GM12891 (cell line): ENCODE measurements around the gene CNTN4.

Source experiments
- DNase-seq: peaks from one replicate; pipeline ENCODE4 v3.0.0; 2011; ENCODE audit warnings: low spot score; ENCODE audit not compliant: insufficient read length
- FAIRE-seq: peaks from 2 replicates; lab custom pipeline; 2011; peaks lifted over from hg19 to GRCh38; lab: Jason Lieb, UNC
- PAX5 ChIP-seq: IDR thresholded peaks from 2 replicates; pipeline ENCODE4 v1.6.1; 2011; ENCODE audit warnings: low read length, moderate library complexity, mild to moderate bottlenecking; ENCODE audit not compliant: insufficient read depth, severe bottlenecking
- POLR2A ChIP-seq: IDR thresholded peaks from 2 replicates; pipeline ENCODE4 v1.6.1; 2011; ENCODE audit warnings: low read depth, low read length, control low read depth
- POLR2AphosphoS5 ChIP-seq: IDR thresholded peaks from 2 replicates; pipeline ENCODE4 v1.6.1; 2011; ENCODE audit warnings: low read depth, low read length, control low read depth
- POU2F2 ChIP-seq: IDR thresholded peaks from 2 replicates; pipeline ENCODE4 v1.6.1; 2011; ENCODE audit warnings: low read depth, mild to moderate bottlenecking, control low read depth, low read length, moderate library complexity
- SPI1 ChIP-seq: IDR thresholded peaks from 2 replicates; pipeline ENCODE4 v1.6.1; 2011; ENCODE audit warnings: low read depth, low read length, control low read depth
- TAF1 ChIP-seq: IDR thresholded peaks from 2 replicates; pipeline ENCODE4 v1.6.1; 2011; ENCODE audit warnings: low read depth, low read length, control low read depth

The CNTN4 gene

GRCh38 chr3:2096216-2096615 lies 2.5 kb upstream of the CNTN4 start:
- TF ChIP-seq POLR2AphosphoS5 (no peak), POU2F2 (no peak), PAX5 (no peak)
- FAIRE-seq (no peak), DNase-seq (no peak)

- no peak for FAIRE-seq
- DNase-seq: no peak
- TF ChIP-seq SPI1 (no peak), POLR2A (no peak)
Observed at GRCh38 chr3:2097641-2098191, 950 bp upstream of the CNTN4 start.

GRCh38 chr3:2099028-2099671 lies 484 bp downstream of the CNTN4 start:
- FAIRE-seq (no peak), DNase-seq (peak; percentile 6)
- no peak for TF ChIP-seq POU2F2
- TF ChIP-seq SPI1: no peak
- no peak for TF ChIP-seq POLR2A
- no peak for TF ChIP-seq PAX5
- TF ChIP-seq TAF1: no peak
- no peak for TF ChIP-seq POLR2AphosphoS5

- FAIRE-seq (no peak), DNase-seq (no peak)
- TF ChIP-seq POU2F2 (no peak), TAF1 (no peak)
Observed at GRCh38 chr3:2099779-2100191, 1.1 kb downstream of the CNTN4 start.

GRCh38 chr3:2106438-2106837 lies 7.8 kb downstream of the CNTN4 start:
- no peak for TF ChIP-seq TAF1
- no peak for TF ChIP-seq SPI1
- TF ChIP-seq POU2F2: no peak
- no peak for TF ChIP-seq POLR2AphosphoS5
- FAIRE-seq: no peak
- no peak for DNase-seq

DNA sequence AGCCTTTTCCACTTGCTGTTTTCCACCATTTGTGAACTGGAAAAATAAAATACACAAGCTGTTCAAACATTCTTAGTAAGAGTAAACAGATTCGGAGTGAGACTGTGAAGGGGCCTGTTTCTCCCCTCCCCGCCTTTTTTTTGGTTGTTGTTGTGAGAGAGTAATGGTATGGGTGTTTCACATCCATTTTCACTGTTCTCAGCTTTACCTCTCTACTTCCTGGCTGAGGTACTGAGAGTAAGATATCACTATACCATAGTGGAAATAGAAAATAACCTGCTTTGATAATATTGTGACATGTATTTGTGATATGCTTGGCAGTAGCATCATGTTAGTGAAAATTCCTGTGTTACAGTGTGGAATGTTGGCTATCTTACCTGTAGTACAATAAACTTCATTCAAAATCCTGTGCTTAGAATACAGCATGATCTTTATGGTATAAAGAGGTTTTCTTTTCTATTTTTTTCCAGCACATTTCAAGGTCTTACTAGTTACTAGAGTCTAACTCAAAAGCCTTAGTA lies 12.0 kb downstream of the CNTN4 start:
- DNase-seq (no peak), FAIRE-seq (no peak)
- no peak for TF ChIP-seq SPI1
- no peak for TF ChIP-seq PAX5
- TF ChIP-seq POLR2A: no peak
- TF ChIP-seq POLR2AphosphoS5: no peak
- no peak for TF ChIP-seq POU2F2

DNA sequence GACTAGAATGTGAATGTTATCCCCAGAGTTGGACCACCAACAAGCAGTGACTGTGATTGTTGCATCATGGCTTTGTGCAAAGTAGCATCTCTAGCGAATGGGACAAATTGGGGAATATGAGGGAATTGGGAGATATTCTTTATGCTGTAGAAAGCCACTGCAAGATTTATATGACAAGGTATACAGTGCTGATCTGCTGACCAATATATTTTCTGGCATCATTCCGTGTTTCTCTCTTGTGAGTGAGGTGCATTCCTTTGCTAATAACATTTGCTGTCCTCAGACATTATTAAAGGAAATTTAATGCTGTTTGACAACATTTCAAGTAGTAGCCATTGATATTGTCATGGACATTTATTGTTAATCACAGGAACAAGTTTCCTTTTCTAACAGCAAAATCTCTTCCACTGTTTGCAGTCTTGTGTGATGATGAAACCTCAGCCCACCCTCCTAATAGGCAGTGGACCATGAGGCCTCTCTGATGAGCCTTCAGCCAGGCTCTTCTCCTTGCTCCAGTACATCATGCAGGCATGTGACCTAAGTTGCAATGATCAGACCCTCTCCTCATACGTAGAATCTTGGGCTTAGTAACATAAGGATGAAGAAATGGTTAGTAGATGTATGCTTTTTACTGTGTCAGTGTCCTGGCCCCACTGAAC lies 16.1 kb downstream of the CNTN4 start:
- DNase-seq (no peak), FAIRE-seq (no peak)
- no peak for TF ChIP-seq PAX5
- TF ChIP-seq POLR2AphosphoS5: no peak
- no peak for TF ChIP-seq POU2F2
- TF ChIP-seq TAF1: no peak

- no peak for FAIRE-seq
- TF ChIP-seq POU2F2 (no peak), TAF1 (no peak), PAX5 (no peak), SPI1 (no peak), POLR2AphosphoS5 (no peak), POLR2A (no peak)
- DNase-seq: no peak
Observed at GRCh38 chr3:2130726-2131125, 32.1 kb downstream of the CNTN4 start.

GRCh38 chr3:2133146-2133545 lies 34.5 kb downstream of the CNTN4 start:
- TF ChIP-seq POU2F2: no peak
- no peak for TF ChIP-seq PAX5
- no peak for TF ChIP-seq POLR2AphosphoS5
- TF ChIP-seq TAF1: no peak
- DNase-seq (no peak), FAIRE-seq (no peak)

- FAIRE-seq (no peak), DNase-seq (no peak)
- TF ChIP-seq POU2F2 (no peak), POLR2AphosphoS5 (no peak), POLR2A (no peak), PAX5 (no peak), SPI1 (no peak), TAF1 (no peak)
Observed at GRCh38 chr3:2137651-2138050, 39.0 kb downstream of the CNTN4 start.

- no peak for TF ChIP-seq TAF1
- no peak for TF ChIP-seq POU2F2
- TF ChIP-seq PAX5: no peak
- TF ChIP-seq POLR2A: no peak
- no peak for TF ChIP-seq SPI1
- no peak for TF ChIP-seq POLR2AphosphoS5
- DNase-seq: no peak
- FAIRE-seq: no peak
Observed at GRCh38 chr3:2141482-2141881, 42.8 kb downstream of the CNTN4 start.
